ENCODE measurements around the gene GHR.

- TF ChIP-seq CTCF (IDR thresholded peaks at IDR 0.05; ENCODE audit: low read depth, low read length) (no peak), POLR2A (IDR thresholded peaks at IDR 0.05; ENCODE audit: extremely low read depth, insufficient read length) (no peak), MYC (IDR thresholded peaks at IDR 0.05; ENCODE audit: low read depth, low read length) (no peak), MAX (IDR thresholded peaks at IDR 0.05; ENCODE audit: low read depth, low read length) (no peak)
Observed at GRCh38 chr5:42721484-42721883, 298.2 kb downstream of the GHR start.

Data from NB4 (cell line).